Fibroblast of lung (primary cell): ENCODE results near the gene APMAP.

Source experiments
- CTCF ChIP-seq, 2 donors: IDR thresholded peaks in 1 of 2; conservative IDR thresholded peaks in 1 of 2; 1 replicate in 1 of 2; 2 replicates in 1 of 2; pipeline ENCODE4 v1.5.1; 2011 to 2012; ENCODE audit warnings: low read length in 2 of 2, control low read depth in 1 of 2, inconsistent platforms in 1 of 2, low read depth in 1 of 2, mild to moderate bottlenecking in 1 of 2
- EZH2 ChIP-seq: IDR thresholded peaks from 2 replicates; pipeline ENCODE4 v1.5.1; 2012; ENCODE audit warnings: low read length, control low read depth, mild to moderate bottlenecking; ENCODE audit errors: missing control alignments

DNA sequence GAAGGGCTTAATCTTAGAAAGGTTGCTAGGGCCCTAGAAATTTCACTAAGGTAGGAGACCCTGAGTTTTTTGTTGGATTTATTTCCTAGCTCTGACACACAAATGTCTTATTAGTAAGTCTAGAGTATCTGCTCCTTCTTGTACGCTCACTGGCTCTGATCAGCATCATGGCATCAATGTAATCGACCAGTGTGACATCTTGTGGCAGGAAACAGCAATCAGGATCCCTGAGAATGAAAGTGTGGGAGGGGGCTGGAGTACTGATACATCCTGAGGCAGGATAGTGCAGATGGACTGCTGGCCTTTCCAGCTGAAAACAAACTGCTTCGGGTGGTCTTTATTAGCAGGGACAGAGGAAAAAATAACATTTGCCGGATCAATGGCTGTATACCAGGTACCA lies 53.5 kb downstream of the APMAP start:
- TF ChIP-seq CTCF (conservative IDR thresholded peaks at IDR 0.05 in 1 of 2, IDR thresholded peaks at IDR 0.05 in 1 of 2; ENCODE audit: low read depth in 1 of 2, low read length in 2 of 2) (no peak), EZH2 (no peak)
